Dendritic cell treated with granulocyte-macrophage colony-stimulating factor and Interleukin-4, amounts not matched to agents 40 ng/mL and 50 ng/mL, for 4 days (primary cell): ENCODE data around the gene KLHL6.
"Not testable (repeated sequence)": the region's sequence is repeated elsewhere in the genome, so short reads cannot be mapped to it uniquely, and the experiment has no call there.

Source experiments
- H3K27ac Mint-ChIP-seq: one replicate; pipeline ENCODE4 v1.8.0; 2022; ENCODE audit warnings: mild to moderate bottlenecking, mixed read lengths
- H3K27me3 Mint-ChIP-seq: one replicate; pipeline ENCODE4 v1.8.0; 2022; ENCODE audit warnings: mild to moderate bottlenecking, mixed read lengths
- H3K36me3 Mint-ChIP-seq: one replicate; pipeline ENCODE4 v1.8.0; 2022; ENCODE audit warnings: low read depth, mixed read lengths
- H3K4me1 Mint-ChIP-seq: one replicate; pipeline ENCODE4 v1.8.0; 2022; ENCODE audit warnings: low read depth, mixed read lengths
- H3K4me3 Mint-ChIP-seq: one replicate; pipeline ENCODE4 v1.8.0; 2022; ENCODE audit warnings: mild to moderate bottlenecking, moderate library complexity, mixed read lengths
- H3K9me3 Mint-ChIP-seq: one replicate; pipeline ENCODE4 v1.8.0; 2022; ENCODE audit warnings: mixed read lengths
- intact Hi-C: fragments of 100-400 bp; cut with micrococcal nuclease; formaldehyde crosslinking; loops from one replicate; pipeline ENCODE4 v1.15.0; 2022

KLHL6 gene

GRCh38 chr3:183442994-183443393, 112.5 kb downstream of the KLHL6 start:
- H3K4me3 Mint-ChIP-seq, result no peak overlapping the region
- intact Hi-C loops, result no loop called here
- peaks cover 6% of the 10 kb centered on the region for H3K27me3 Mint-ChIP-seq
- peaks cover 19% of the 10 kb centered on the region for H3K9me3 Mint-ChIP-seq
- H3K27ac Mint-ChIP-seq, result peak overlapping the region; percentile 64
- H3K4me1 Mint-ChIP-seq, result peaks cover 57% of the 10 kb centered on the region
- H3K36me3 Mint-ChIP-seq, result peaks cover 19% of the 10 kb centered on the region

DNA sequence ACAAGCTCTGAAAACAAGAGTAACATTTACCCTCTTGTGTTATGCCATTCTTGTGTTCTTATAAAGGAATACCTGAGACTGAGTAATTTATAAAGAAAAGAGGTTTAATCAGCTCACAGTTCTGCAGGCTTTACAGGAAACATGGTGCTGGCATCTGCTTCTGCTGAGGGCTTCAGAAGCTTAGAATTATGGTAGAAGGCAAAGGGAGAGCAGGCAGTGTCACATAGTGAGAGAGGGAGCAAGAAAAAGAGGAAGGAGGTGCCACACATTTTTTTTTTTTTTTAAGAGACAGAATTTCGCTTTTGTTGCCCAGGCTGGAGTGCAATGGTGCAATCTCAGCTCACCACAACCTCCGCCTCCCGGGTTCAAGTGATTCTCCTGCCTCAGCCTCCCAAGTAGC, 115.0 kb downstream of the KLHL6 start:
- H3K36me3 Mint-ChIP-seq, intact Hi-C loops, H3K27me3 Mint-ChIP-seq, H3K4me3 Mint-ChIP-seq: not testable (repeated sequence)
- Mint-ChIP-seq H3K9me3 (peaks cover 19% of the 10 kb centered on the region), H3K27ac (peak overlapping the region; percentile 58), H3K4me1 (peaks cover 49% of the 10 kb centered on the region)

DNA sequence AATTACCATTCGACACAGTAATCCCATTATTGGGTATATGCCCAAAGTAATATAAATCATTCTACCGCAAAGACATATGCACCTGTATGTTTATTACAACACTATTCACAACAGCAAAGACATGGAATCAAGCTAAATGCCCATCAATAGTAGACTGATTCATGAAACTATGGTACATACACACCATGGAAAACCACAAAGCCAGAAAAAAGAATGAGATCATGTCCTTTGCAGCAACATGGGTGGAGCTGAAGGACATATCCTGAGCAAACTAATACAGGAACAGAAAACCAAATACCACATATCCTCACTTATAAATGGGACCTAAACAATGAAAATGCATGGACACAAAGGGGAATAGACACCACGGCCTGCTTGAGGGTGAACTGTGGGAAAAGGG, 116.0 kb downstream of the KLHL6 start:
- peak overlapping the region; percentile 48 for H3K27ac Mint-ChIP-seq
- peaks cover 50% of the 10 kb centered on the region for H3K4me1 Mint-ChIP-seq
- H3K9me3 Mint-ChIP-seq, result peaks cover 19% of the 10 kb centered on the region
- peaks cover 12% of the 10 kb centered on the region for H3K27me3 Mint-ChIP-seq
- intact Hi-C loops, result no loop called here
- H3K4me3 Mint-ChIP-seq, result no peak overlapping the region
- H3K36me3 Mint-ChIP-seq, result peaks cover 10% of the 10 kb centered on the region

DNA sequence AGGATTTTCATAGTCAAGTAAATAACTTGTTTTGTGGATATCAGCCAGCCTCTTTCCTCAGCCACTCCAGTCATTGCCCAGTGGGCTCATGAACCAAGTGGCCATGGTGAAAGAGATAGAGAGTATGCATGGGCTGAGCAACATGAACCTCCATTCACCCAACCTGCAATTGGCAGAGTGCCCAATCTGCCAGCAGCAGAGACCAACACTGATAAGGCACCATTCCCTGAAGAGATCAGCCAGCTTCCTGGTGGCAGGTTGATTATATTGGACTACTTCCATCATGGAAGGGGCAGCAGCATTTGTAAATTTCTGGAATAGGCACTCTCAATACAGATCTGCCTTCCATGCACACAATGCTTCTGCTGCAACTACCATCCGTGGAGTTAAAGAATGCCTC, 116.8 kb downstream of the KLHL6 start:
- Mint-ChIP-seq H3K27me3 (peaks cover 18% of the 10 kb centered on the region), H3K4me1 (peaks cover 50% of the 10 kb centered on the region), H3K9me3 (peaks cover 16% of the 10 kb centered on the region), H3K27ac (no peak overlapping the region), H3K36me3 (peaks cover 8% of the 10 kb centered on the region), H3K4me3 (no peak overlapping the region)
- intact Hi-C loops, result no loop called here

DNA sequence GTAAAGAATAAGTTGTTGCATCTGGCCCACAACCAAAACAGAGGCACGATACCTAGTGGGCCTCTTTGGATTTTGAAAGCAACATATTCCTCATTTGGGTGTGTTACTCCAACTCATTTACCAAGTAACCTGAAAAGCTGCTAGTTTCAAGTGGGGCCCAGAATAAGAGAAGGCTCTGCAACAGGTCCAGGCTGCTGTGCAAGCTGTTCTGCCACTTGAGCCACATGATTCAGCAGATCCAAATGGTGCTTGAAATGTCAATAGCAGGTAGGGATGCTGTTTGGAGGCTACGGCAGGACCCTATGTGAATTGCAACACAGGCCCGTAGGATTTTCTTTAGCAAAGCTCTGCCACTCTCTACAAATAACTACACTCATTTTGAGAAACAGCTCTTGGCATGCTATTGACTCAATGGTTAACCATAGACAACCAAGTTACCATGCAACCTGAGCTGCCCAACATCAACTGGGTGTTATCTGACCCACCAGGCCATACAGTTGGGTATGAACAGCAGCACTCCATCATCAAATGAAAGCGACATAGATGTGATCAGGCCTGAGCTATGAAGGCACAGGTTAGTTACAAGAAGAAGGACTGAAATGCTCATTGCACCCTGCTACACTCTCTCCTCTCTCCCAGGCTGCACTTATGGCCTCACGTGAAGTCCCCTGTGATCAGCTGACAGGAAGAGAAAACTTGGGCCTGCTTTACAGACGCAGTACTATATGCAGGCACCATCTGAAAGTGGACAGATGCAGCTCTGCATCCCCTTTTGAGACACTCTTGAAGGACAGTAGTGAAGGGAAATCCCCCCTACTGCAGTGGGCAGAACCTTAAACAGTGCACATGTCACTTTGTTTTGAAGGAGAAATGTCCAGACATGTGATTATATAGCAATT, 117.6 kb downstream of the KLHL6 start:
- Mint-ChIP-seq H3K4me3 (no peak overlapping the region), H3K36me3 (no peaks in the 10 kb centered on the region), H3K4me1 (peaks cover 44% of the 10 kb centered on the region), H3K9me3 (peaks cover 8% of the 10 kb centered on the region), H3K27ac (no peak overlapping the region), H3K27me3 (peaks cover 18% of the 10 kb centered on the region)
- intact Hi-C loops, result no loop called here
